Measurements from ENCODE around the gene RPS2. TPM values are rescaled to one million over a fixed set of nuclear protein-coding genes. Genes with fewer than 3 reads are reported as not detected.

Gene RPS2
- total RNA-seq, 1 experiment from 2014 or later = 3,874 TPM

GRCh38 chr16:1950047-1950446, 14.6 kb downstream of the RPS2 start:
- Histone ChIP-seq H4K5ac (ENCODE audit: insufficient read length, low read depth, low read length) (no peak overlapping the region), H3K9ac (ENCODE audit: extremely low read depth, insufficient read length, low read length) (no peak overlapping the region), H4K20me1 (ENCODE audit: control insufficient read depth, insufficient read depth, insufficient read length) (no peaks in the 10 kb centered on the region), H3K4ac (ENCODE audit: low read depth, low read length) (no peak overlapping the region), H3K4me2 (ENCODE audit: insufficient read depth, insufficient read length, low read length) (no peak overlapping the region), H2BK12ac (ENCODE audit: insufficient read length, low read depth, low read length) (no peak overlapping the region), H4K8ac (replicated peaks; ENCODE audit: insufficient read length, low read depth, low read length) (no peak overlapping the region), H2BK120ac (ENCODE audit: low read depth, low read length, poor library complexity, severe bottlenecking) (no peak overlapping the region), H3K14ac (ENCODE audit: insufficient read depth, low read length) (no peak overlapping the region), H3K79me2 (ENCODE audit: insufficient read depth, low read length) (no peaks in the 10 kb centered on the region), H3K4me1 (ENCODE audit: insufficient read depth, low read length) (no peaks in the 10 kb centered on the region), H3K18ac (ENCODE audit: insufficient read length, low read depth, low read length) (no peak overlapping the region), H3K79me1 (ENCODE audit: insufficient read depth, low read depth, low read length, poor library complexity, severe bottlenecking) (no peaks in the 10 kb centered on the region), H3K23ac (ENCODE audit: insufficient read length, low read depth, low read length) (no peak overlapping the region), H3K27ac (ENCODE audit: insufficient read length, low read depth, low read length) (no peak overlapping the region), H2AFZ (ENCODE audit: low read length) (no peak overlapping the region), H2BK5ac (ENCODE audit: insufficient read length, low read length) (no peak overlapping the region), H2BK20ac (ENCODE audit: low read depth, low read length, poor library complexity, severe bottlenecking) (no peak overlapping the region), H3K9me3 (ENCODE audit: control insufficient read depth, low read depth, low read length) (no peaks in the 10 kb centered on the region), H3K27me3 (ENCODE audit: insufficient read depth, low read length) (no peaks in the 10 kb centered on the region), H3T11ph (ENCODE audit: low read length) (no peak overlapping the region), H3K56ac (ENCODE audit: insufficient read length, low read depth, low read length) (no peak overlapping the region), H2AK5ac (ENCODE audit: insufficient read length, low read length) (no peak overlapping the region), H3K23me2 (ENCODE audit: insufficient read length, low read depth, low read length, poor library complexity, severe bottlenecking) (no peaks in the 10 kb centered on the region), H4K91ac (ENCODE audit: insufficient read length, low read depth, low read length) (no peak overlapping the region), H2BK15ac (ENCODE audit: low read depth, low read length) (no peak overlapping the region)
- H3K27me3 Mint-ChIP-seq (ENCODE audit: low read depth) = peaks cover 1% of the 10 kb centered on the region; the same call in 1 of the 2 replicates
- TF ChIP-seq CTCF (conservative IDR thresholded peaks at IDR 0.05) = no peak
- no peak for DNase-seq
- peaks cover 4 to 5% of the 10 kb centered on the region in 2 experiments; a peak in 2 of 4 replicates for H3K4me1 Mint-ChIP-seq
- no peak overlapping the region for H3K27ac Mint-ChIP-seq
- WGBS (ENCODE audit: extremely low coverage, insufficient read length, low lambda C conversion rate) = no CpG with 5 or more reads among the region's 7 CpGs
- H3K36me3 Mint-ChIP-seq (ENCODE audit: insufficient read depth in 1 of 3, low read depth in 3 of 3) = no peaks in the 10 kb centered on the region; a peak in 1 of 7 replicates
- H3K4me3 Mint-ChIP-seq = no peak overlapping the region
- H3K9me3 Mint-ChIP-seq = peaks cover 0 to 3% of the 10 kb centered on the region in 2 experiments; a peak in 2 of 5 replicates

Data from H9 (cell line).